HG03045 (cell line): ENCODE results near the gene ZDHHC1.
"Not testable (repeated sequence)": the region's sequence is repeated elsewhere in the genome, so short reads cannot be mapped to it uniquely, and the experiment has no call there.

Source experiments
- ATAC-seq: cut with Tn5 transposase; IDR thresholded peaks from one replicate; pipeline ENCODE4 v1.9.1; 2021; ENCODE audit warnings: mild to moderate bottlenecking, moderate library complexity; ENCODE audit not compliant: unreplicated experiment

Gene ZDHHC1

DNA sequence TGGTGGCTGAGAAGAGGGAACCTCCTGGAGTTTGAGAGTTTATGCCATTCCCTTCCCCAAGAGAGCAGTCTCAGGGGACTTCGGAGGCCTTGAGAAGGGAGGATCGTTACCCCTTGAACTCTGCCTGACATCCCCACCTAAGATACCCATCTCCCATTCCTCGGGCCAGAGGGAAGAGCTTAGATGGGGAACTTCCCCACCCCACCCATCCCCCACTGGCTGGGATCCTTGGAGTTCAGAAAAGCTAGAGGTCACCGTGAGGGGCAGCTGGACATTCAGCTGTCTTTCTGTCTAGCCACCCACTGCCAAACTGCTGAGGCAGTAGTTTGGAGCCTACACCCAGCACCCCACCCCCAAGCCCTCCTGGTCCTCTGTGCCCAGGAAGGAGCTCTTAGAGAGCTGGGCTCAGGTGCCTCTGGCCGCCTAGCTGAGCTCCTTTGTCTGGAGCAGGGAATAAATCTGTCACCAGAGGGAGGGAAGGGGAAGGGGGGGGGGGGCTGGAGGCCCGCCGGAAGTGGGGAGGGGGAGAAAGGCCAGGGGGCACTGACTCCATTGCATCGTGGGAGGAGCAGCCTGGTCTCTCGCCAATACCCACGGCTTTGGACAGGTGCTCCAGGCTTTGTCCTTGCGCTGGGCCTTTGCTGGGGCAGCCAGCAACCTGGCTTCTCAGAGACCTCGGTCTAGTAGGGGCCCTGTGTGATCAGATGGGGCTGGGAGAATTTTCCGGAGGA is 15.7 kb upstream of the ZDHHC1 start:
- no peak for ATAC-seq

GRCh38 chr16:67430977-67431774 is 14.9 kb upstream of the ZDHHC1 start, which contains the start of gene HSD11B2:
TSS of gene HSD11B2 (plus strand) at chr16:67431121. CDS start at chr16:67431249, 128 bp downstream.
- ATAC-seq, result no peak

- ATAC-seq, result no peak
Measured at GRCh38 chr16:67430504-67430976, 14.3 kb upstream of the ZDHHC1 start.

GRCh38 chr16:67429799-67430503 is 13.7 kb upstream of the ZDHHC1 start:
- ATAC-seq, result no peak

DNA sequence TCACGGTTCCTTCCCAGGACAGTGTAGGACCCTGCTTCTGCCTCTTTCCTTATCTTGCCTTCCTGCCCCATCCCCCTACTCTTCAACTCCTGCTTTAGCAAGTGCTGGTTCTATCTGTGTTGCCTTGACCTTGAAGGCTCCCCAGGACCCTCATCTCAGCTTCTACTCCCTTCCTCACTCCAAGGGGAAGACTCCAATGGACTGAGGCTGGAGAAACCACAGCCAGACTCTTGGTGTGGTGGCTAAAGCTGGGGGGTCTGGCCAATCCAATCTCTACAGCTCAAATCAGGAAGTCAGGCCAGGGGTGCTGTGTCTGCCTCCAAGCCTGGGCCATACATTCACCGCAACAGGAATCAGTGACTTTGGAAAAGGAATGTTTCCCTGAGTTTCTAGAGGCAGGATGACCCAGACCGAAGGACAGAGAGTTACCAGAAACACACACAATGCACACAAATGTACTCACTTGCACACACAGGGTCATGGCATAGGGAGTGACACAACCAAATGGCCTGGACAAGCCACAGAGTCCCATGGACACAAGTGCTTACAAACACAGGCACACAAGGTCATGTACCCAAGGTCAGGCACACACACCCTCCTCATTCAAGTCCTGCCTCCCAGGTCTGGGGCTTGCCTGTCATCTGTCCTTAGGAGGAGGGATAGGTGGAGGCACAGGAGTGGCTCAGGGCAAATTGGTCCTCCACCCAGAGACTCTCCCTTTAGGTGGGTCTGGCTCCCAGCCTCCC is 12.9 kb upstream of the ZDHHC1 start:
- no peak for ATAC-seq

DNA sequence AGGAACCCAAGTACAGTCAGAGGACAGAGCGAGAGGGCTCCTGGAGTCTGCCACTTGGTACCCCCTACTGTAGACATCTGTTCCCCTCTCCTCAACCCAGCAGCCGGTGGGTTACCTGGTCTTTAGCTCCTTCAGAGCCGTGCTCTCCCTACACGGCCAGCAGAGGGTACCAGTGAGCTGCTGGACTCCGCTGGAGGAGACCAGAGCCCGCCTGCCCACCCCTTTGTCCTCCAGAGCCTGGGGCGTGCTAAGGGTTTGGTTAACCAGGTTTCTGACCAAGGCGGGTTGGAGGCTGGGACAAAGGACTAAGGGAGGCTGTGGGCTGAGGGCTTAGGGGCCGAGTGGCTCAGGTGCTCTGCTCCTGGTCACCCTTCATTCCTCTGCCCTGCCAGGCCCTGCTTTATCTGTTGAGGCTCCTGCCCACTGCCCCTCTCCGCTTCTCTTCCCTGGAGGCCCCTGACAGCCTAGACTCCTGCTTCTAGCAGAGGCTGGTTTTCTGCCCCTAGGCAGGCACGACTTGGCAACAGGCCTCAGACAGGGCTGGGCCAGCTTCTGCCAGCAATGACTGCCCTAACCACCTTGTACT is 12.0 kb upstream of the ZDHHC1 start:
- no peak for ATAC-seq

- ATAC-seq, result no peak
Measured at GRCh38 chr16:67426950-67427349, 10.7 kb upstream of the ZDHHC1 start.

DNA sequence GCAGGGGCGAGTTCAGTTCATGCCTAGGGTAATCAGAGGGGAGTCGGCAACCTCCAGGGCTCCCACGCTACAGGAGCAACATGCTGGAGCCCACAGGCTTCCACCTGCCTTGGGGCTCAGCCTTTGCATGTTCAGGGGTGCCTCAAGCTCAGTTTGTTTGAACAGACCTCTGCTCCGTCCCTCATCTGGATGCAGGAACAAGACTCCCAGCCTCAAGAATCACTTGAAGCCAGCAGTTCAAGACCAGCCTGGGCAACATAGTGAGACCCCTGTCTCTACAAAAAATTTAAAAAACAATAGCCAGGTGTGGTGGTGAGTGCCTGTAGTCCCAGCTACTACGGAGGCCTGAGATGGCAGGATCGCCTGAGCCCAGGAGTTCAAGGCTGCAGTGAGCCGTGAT is 9.7 kb upstream of the ZDHHC1 start:
- no peak for ATAC-seq

GRCh38 chr16:67425580-67425979 is 9.3 kb upstream of the ZDHHC1 start:
- no peak for ATAC-seq

GRCh38 chr16:67425061-67425460 is 8.8 kb upstream of the ZDHHC1 start:
- no peak for ATAC-seq

GRCh38 chr16:67424261-67424615 is 8.0 kb upstream of the ZDHHC1 start:
- ATAC-seq, result no peak

- ATAC-seq, result no peak
Measured at GRCh38 chr16:67423611-67424260, 7.5 kb upstream of the ZDHHC1 start.

- no peak for ATAC-seq
Measured at GRCh38 chr16:67423015-67423414, 6.7 kb upstream of the ZDHHC1 start.

DNA sequence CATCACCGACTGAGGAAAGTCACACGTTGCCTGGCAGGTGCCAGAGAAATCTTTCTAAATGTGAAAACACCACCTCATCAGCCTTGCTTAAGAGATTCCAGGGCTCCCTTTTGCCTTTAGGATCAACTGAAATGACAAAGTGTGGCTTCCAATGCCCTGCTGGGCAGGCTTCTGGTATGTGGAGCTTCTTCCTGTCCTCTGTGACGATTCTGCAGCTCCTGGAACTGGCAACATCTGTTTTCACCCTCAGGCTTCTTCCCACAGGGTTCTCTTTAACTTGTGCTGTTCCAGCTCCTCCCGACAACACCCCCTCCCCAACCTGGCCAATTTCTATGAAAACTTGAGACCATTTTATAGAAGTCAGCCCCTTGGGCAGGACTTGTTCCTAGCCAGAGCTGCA is 4.8 kb upstream of the ZDHHC1 start:
- no peak for ATAC-seq

DNA sequence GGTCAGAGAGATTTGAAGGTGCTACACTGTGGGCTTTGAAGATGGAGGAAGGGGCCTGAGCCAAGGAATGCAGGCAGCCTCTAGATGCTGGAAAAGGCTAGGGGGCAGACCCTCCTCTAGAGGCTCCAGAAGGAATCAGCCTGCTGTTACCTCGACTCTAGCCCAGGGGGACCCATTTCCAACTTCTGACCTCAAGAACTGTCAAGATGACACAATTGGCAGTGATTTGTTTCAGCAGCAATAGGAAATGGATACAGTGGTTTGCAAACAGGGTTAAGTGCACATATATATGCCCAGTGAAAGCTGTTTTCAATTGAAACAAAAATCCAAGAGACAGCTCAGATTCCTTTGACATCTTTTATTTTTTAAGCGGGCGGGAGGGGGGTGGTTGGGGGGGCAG is 3.7 kb upstream of the ZDHHC1 start:
- no peak for ATAC-seq

GRCh38 chr16:67419502-67419901 is 3.2 kb upstream of the ZDHHC1 start:
- ATAC-seq, result no peak

- ATAC-seq, result no peak
Measured at GRCh38 chr16:67417333-67418061, 1.2 kb upstream of the ZDHHC1 start.

- ATAC-seq, result not testable (repeated sequence)
Measured at GRCh38 chr16:67415421-67415820, 856 bp downstream of the ZDHHC1 start.
